HuH-7 (cell line): Measurements from ENCODE around the gene PRKAR2B.
"Not testable (repeated sequence)": the region's sequence is repeated elsewhere in the genome, so short reads cannot be mapped to it uniquely, and the experiment has no call there.

Experiments
- DNase-seq: peaks from one replicate; pipeline ENCODE4 v3.0.0; 2011; ENCODE audit warnings: low spot score

The PRKAR2B gene

DNA sequence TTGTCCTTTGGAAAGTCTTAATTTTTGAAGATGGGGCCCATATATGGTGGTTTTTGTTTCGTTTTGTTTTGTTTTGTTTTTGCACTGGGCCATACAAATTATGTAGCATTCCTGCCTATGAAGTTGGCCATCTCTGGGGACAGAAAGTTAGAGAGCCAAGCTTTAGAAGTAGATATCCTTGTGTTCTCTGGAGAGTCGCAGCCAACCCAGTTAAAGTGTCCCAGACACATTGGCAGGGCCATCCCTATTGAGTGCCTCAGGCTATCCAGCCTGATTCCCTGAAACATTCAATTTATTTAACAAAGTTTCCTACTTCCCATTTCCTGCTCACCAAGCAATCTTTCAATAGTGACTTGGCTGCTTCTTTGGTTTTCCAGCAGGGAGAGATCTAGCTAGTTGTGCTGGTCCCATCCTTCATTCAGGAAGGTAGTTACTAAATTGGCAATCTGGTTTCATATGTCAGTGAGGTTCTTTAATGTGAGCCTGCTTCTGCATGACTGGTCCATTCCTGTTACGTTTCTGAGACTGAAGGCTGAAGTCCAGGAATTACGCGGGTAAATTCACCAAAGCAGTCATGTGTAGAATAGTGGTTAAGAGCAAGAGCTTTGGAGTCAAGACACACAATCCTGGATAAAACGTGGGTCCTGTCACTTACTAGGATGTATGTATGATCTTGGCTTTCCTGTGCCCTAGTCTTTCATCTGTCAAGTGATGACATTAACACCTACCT is 75.0 kb downstream of the PRKAR2B start:
- DNase-seq, result no peak

DNA sequence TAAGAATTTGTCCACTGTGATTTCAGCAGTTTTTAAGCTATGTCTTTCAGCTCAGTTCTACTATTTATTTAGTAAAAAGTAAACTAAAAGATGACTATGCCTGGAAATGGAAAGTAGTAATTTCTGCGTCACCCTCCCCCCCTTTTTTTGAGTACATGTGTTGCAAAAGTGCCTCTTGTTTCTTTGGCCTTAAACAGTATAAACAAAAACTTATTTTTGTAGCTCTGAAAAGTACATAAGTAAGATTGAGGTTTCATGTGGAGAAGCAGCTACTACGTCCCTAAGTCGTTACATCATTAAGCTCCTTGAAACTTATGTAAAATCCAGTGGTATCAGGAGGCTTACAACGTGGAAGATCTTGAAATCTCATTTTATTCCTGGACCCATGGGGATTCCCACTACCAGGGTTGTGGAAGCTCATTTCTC is 78.0 kb downstream of the PRKAR2B start:
- no peak for DNase-seq

DNA sequence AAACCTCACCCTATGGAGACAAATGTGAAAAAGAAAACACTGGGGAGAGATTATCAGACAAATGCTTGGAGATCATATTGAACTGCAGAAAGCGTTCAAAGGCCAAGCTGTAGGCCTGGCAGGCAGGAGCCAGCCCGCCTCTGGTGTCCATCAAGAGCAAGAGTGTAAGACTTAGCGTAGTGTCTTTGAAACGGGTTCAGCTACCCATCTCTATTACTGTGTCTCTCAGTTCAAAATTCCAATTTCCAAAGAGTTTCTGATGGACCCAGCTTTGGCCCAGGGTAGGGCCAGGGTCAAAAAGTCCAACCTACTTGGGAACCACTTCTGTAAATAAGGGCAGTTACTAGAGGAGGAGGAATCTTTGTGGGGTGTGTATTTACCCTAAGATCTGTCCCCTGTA is 78.9 kb downstream of the PRKAR2B start:
- DNase-seq, result no peak

DNA sequence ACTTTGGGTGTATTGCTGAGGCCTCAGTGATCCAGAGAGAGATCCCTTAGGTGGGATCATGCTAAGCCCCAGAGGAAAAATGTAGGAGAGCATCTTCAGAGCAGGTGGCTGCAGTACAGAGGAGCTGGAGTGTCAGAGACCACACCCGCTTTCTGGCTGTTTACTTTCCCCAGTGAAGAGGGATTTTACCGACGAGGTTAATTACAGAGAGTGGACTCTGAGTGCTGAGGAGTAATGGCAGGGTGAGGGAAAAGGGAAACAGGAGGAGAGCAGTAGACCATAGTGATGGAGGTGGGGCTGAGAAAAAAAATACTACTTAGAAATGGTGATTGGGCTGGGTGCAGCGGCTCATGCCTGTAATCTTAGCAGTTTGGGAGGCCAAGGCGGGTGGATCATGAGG is 81.0 kb downstream of the PRKAR2B start:
- no peak for DNase-seq

DNA sequence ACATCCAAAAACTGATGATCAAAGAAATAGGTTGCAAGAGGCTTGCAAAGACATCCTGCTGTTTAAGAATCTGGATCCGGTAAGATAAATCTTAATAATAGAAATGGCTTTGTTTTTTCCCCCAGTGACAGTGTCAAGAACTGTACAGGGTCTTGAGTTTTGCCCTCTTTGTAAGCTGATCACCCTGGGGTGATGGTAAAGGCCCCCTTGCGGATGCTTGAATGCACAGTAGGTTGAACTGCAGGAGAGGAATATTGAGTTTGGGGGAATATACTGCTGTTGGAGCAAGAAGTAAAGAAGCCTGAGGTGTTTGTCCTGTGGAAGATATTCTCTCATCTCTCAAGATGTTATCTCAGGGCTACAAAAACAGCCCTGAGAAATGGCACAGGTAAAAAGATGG is 83.7 kb downstream of the PRKAR2B start:
- DNase-seq, result no peak

DNA sequence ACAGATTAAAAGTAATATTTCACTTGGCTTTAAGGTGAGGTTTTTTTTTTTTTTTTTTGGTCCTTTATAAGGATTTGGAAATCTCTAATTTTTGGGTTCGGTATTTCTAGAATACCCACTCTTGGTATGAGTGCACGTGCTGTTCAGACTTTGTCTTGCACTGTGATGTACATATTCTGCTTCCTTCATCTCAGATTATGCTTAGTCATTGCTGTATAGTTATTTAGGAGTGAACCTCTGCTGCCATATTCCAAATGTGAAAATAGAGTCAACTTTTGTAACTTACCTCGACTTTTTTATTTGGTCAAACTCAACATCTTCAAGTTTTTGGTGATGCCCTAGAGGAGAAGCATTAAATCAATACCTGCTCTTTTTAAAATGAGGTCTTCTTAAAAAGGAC is 84.2 kb downstream of the PRKAR2B start:
- no peak for DNase-seq

DNA sequence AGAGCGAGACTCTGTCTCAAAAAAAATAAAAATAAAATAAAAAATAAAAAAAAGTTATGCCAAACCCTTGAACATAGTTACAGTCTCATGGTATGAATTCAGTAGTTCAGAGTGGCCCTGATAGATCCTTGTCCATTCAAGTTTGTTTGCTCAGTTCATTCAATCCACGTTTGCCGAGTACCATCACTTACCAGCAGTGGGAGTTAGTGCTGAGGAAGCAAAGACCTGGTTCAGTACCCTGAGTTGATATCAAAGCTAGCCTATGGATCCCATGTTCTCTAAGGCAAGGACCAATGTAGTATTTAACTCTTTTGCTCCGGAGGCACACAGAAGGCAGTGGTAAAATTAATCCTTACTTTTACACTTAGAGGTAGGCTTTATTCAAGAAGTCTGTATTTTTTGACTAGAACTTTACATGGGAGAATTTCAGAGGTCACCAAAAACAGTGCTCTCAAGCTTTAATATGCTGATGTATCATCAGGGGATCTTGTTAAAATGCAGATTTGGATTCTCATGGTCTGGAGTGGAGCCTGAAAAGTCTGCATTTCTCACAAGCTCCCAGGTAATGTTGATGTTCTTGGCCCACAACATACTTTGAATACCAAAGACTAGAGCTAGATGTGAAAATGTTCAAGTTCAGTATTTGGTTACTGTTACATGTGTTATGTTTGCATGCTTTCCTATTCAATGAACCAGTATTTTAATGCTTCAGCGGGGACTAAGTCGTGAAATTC is 86.1 kb downstream of the PRKAR2B start:
- DNase-seq, result peak; percentile 23

DNA sequence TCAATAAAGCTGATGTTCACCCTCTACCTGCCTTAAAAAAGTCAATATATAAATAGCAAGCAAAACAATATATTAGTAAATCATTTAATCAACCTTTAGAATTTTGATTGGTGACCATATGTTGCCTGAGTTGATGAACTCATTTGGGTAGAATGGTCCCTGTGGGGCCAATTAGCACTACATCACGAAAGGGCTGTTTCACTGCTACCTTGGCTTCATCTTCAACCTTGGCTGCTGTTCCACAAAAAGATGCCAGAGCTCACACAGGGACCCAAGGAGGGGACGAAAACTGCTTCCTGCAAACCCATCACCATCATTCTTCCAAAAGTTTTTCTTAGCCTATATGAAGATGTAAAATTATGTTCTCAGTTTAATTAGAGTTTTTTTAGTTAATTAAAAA is 88.9 kb downstream of the PRKAR2B start:
- no peak for DNase-seq

DNA sequence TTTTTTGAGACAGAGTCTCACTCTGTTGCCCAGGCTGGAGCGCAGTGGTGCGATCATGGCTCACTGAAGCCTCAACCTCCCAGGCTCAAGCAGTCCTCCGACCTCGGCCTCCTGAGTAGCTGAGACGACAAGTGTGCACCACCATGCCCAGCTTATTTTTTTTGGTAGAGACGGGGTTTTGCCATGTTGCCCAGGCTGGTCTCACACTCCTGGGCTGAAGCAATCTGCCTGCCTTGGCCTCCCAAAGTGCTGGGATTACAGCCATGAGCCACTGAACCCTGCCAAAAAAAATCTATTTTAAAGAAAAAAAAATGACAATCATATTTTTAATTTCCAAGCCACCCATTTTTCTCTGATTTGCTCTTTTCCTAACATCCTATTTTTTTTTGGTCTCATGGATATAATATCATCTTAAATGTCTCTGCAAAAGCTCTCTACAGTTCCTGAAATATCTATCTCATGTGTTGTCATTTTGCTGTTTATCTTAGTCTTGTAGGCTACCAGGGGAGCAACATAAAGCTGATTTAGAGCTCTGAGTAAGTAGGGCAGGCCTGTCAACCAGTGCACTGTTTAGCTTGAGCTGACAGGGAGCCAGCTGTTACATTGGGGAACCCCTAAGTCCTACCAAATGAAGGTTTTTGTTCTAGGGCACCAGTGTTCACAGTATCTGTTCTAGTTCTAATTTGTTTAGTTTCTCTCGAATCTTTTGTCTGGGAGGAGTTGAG is 94.4 kb downstream of the PRKAR2B start:
- no peak for DNase-seq

DNA sequence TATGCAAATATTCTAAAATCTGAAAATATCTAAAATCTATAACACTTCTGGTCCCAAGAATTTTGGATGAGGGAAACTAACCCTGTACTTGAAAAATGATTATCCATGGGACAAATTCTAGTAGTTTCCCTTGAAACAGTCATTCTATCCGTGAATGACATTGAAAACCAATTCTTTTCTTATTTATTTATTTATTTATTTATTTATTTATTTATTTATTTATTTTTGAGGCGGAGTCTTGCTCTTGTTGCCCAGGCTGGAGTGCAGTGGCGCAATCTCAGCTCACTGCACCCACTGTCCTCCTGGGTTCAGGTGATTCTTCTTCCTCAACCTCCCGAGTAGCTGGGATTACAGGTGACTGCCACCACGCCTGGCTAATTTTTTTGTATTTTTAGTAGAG is 99.4 kb downstream of the PRKAR2B start:
- not testable (repeated sequence) for DNase-seq

DNA sequence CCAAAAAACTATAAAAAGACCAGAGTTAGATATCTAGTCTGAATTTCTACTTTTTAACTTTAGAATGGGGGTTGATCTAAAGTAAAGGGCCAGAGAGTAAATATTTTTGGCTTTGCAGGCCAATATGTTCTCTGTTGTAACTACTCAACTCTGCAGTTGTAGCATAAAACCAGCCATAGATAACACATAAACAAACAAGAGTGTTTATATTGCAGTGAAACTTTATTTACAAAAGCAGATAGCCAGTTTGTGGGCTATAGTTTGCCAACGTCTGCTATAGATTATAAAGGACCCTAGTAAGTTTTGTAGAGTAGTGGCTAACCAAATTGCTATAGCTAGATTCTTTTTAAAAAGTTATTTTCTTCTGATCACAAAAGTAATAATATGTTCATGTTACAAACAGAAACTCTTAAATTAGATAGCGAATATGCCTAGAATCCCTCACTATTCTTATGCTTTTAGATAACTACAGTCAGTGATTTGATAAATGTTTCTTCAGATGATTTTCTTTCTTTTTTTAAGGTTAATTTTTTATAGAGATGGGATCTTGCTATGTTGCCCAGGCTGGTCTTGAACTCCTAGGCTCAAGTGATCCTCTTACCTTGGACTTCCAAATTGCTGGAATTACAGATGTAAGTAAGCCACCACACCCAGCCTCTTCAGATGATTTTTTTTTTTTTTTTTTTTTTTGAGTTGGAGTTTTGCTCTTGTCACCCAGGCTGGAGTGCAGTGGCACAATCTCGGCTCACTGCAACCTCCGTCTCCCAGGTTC is 100.7 kb downstream of the PRKAR2B start:
- DNase-seq, result peak; percentile 15

DNA sequence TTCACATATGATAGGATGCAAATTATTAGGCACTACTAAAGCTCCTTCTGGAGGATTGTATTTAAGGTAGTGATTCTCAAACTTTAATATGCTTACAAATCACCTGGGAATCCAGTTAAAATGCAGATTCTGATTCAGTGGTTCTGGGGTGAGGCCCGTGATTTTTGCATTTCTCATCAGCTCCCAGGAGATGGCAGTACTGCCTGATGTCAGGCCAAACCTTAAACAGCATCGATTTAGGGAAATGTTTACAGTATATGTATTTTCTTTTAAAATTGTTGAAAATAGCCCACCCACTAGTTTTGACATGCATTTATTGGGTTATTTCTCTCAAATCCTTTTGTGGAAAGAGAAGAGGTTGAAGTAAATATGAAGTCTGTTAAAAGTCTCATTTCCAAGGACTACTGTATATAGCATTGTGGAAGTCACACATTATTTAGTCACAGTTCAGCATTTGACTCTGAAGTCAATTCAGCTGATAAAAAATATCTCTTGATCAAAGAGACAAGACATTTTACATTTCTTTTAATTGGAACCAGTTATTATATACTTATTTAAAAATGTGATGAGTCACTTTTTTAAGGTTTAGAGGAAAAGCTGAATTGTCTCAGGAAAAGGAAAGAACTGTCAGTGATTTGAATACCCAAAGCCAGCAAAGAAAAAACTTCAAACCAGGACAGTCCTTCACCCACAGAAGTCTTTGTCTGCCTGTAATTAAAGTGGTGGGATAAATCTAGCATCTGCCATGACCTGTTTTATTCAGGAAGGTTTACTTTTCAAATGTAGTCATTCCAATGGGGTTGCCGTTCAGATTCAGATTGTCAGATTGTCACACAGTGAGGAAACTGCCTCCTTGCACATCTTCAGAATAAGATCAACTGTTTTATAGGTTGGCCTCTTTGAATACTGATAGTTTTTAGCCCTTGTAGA is 103.2 kb downstream of the PRKAR2B start:
- DNase-seq, result no peak

DNA sequence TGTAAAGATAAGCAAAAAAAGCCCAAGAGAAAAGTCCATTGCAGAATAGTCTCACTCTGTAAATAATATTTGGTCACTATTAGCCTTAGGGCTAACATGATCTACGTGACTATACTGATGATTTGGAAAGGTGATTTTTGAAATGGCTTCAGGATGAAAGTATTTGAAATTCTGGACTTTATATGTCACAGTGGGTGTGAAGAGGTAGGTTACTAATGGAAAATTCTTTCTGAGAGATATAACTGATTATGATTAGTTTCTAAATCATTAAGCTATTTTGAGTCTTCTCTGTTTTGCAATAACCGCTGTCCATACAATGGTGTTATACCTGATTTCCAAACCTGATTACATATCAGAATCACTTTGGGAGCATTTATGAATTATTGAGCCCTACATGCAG is 104.2 kb downstream of the PRKAR2B start:
- DNase-seq, result no peak

DNA sequence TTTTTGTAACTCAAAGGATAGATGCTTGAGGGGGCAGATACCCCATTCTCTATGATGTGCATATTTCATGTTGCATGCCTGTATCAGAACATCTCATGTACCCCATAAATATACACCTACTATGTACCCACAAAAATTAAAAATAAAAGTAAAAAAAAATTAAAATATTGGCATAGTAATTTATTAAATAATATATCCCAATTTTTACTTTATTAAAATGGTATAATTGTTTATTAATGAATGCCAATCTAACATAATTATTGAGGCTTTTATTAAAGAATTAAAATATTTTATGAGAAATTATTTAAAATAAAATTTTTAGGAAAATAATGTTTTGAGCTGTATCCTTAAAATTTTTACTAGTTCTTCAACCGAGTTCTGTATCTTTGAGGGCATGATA is 105.4 kb downstream of the PRKAR2B start:
- no peak for DNase-seq

DNA sequence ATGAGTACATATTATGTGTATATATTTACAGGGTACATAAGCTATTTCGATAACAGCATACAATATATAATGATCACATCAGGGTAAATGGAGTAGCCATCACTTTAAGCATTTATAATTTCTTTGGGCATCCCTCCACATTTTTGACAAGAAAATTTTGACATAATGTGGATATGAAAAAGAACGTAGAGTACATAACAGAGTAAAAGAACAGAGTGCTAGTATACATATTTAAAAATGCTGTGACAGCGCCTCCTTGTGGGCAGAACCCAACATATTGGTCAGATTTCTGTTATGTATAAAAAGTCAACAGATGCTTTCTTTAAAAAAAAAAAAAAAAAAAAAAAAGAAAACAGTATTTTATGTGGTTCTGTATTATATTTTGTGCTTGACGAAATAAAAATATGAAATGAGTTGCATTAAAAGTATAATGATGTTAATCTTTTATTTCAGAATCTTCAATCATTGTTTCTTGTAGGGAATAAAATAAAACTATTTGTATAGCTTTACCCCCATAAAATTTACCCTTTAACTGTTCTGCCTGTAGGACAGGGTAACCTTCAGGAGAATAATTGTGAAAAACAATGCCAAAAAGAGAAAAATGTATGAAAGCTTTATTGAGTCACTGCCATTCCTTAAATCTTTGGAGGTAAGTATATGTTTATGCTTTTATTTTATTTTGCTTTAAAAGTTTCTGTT is 106.0 kb downstream of the PRKAR2B start:
- no peak for DNase-seq

DNA sequence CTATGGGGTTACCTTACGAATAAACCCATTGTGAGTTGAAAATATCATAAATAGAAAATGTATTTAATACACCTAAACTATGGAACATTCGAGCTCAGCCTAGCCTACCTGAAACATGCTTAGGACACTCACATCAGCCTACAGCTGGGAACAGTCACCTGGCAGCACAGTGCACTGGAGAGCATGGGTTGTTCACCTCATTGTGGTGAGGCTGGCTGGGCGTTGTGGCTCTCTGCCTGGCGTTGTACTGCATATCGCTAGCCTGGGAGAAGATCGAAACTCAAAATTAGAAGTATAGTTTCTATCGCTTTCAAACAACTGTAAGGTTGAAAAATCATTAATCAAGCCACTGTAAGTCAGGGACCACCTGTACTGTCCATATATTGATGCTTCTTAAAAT is 107.0 kb downstream of the PRKAR2B start:
- DNase-seq, result no peak

DNA sequence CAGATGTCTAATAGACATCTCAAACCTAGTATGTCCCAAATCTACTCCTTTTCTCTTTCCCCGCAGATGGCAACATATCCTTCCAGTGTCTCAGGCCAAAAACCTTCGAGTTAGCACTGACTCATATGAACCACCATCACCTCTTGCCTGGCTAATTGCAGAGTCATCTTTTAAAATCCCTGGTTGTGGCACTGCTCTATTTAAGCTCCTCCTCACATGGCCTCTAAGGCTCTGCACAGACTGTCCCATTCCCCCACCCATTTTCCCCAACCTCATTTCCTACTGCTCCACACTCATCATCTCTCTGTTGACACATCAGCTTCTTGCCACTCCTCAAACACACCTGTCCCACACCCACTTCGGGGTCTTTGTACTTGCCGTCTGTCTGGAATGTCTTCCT is 107.5 kb downstream of the PRKAR2B start:
- DNase-seq, result no peak

DNA sequence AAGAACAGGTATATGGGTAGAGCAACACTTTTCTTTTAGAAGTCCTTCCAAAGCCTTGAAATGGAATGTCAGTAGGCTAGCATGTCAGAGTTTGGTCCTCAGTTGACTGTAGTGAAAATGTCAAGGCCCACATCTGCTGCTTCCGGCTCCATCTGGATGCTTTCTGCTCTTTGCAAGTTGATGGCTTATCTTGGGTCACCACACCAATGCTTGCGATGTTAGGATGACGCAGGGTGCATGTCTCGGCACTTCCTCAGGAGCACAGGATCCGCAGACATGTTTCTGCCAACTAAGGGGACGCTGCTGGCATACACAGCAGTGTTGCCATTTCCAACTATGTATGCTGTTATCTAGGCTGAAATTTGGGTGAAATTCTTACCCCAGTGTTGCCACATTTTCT is 110.3 kb downstream of the PRKAR2B start:
- no peak for DNase-seq

DNA sequence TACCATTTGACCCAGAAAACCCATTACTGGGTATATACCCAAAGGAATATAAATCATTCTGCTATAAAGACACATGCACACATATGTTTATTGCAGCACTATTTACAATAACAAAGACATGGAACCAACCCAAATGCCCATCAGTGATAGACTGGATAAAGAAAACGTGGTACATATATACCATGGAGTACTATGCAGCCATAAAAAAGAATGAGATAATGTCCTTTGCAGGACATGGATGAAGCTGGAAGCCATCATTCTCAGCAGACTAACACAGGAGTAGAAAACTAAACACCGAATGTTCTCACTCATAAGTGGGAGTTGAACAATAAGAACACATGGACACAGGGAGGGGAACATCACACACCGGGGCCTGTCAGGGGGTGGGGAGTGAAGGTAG is 111.2 kb downstream of the PRKAR2B start:
- not testable (repeated sequence) for DNase-seq

DNA sequence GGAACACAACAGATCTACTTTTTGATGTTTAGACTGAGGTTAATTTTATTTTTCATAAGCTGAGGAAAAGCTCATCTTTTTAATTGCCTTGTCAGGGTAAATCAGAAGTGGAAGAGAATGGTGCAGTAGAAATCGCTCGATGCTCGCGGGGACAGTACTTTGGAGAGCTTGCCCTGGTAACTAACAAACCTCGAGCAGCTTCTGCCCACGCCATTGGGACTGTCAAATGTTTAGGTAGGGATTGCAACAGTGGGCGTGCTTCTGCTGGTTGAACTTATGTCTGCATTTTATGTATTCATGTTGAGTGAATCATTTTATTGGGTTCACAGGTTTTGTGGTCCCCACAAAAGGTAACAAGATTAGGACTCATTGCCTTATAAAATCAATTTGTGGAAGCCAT is 112.6 kb downstream of the PRKAR2B start:
- no peak for DNase-seq

DNA sequence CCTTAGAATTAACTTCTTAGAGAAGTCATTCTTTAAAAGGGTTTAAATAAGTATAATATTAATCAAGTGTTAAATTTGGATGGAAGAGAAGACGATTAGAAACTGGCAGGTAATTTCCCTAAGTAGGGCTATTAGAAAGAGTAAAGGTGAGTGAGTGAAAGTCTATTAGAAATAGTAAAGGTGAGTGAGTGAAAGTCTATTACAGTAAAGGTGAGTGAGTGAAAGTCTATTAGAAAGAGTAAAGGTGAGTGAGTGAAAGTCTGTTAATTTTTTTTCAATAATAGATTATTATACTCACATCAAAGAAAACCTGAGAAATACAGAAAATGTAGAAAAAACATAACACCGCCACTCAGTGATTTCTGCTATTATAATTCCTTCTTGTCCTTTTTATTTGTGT is 113.5 kb downstream of the PRKAR2B start:
- DNase-seq, result no peak
